Right lobe of liver (tissue), 4 donors: ENCODE data around the gene CCDC178.

Source experiments
- CTCF ChIP-seq, 4 donors: fragments of 200-600 bp in 3 of 4; fragments of 450-650 bp in 1 of 4; IDR thresholded peaks; one replicate each; pipeline versions ENCODE4 v1.5.1 to v1.8.0; 2016 to 2022; ENCODE audit warnings: antibody characterized with exemption in 4 of 4, mild to moderate bottlenecking in 2 of 4
- POLR2A ChIP-seq: fragments of 450-650 bp; IDR thresholded peaks from one replicate; pipeline ENCODE4 v1.6.1; 2017; ENCODE audit warnings: antibody characterized with exemption, mild to moderate bottlenecking
- donor health status: DM: no; HTN: no; CAD: no.
- donor health status: DM: no; HTN: no; CAD: no.
- donor health status: DM: no; HTN: yes; CAD: no.

- no peak for TF ChIP-seq CTCF (IDR thresholded peaks at IDR 0.05)
- TF ChIP-seq POLR2A = no peak
Measured at GRCh38 chr18:33099626-33100025, 340.9 kb downstream of the CCDC178 start.
